Astrocyte of the hippocampus (primary cell): ENCODE results near the gene SMAD7.

Experiments used
- DNase-seq: peaks from one replicate; pipeline ENCODE4 v3.0.0; 2011; ENCODE audit warnings: low read depth, low spot score

The SMAD7 gene

GRCh38 chr18:48917579-48918517 lies 32.9 kb downstream of the SMAD7 start:
- no peak for DNase-seq

GRCh38 chr18:48915626-48916425 lies 34.9 kb downstream of the SMAD7 start:
- DNase-seq = no peak

- no peak for DNase-seq
These were observed 36.0 kb downstream of the SMAD7 start for GRCh38 chr18:48914581-48915251.

GRCh38 chr18:48913775-48914174 lies 37.0 kb downstream of the SMAD7 start:
- no peak for DNase-seq

GRCh38 chr18:48913201-48913600 lies 37.6 kb downstream of the SMAD7 start:
- no peak for DNase-seq

- no peak for DNase-seq
These were observed 39.7 kb downstream of the SMAD7 start for GRCh38 chr18:48910972-48911545.

- no peak for DNase-seq
These were observed 41.0 kb downstream of the SMAD7 start for GRCh38 chr18:48909721-48910120.

- no peak for DNase-seq
These were observed 41.8 kb downstream of the SMAD7 start for GRCh38 chr18:48908916-48909315.

GRCh38 chr18:48905513-48905912 lies 45.3 kb downstream of the SMAD7 start:
- no peak for DNase-seq

GRCh38 chr18:48904847-48905394 lies 45.8 kb downstream of the SMAD7 start:
- no peak for DNase-seq

GRCh38 chr18:48904091-48904490 lies 46.7 kb downstream of the SMAD7 start:
- no peak for DNase-seq

- peak; percentile 87 for DNase-seq
These were observed 47.7 kb downstream of the SMAD7 start for GRCh38 chr18:48902856-48903601.

- DNase-seq = peak; percentile 99
These were observed 48.5 kb downstream of the SMAD7 start for GRCh38 chr18:48902023-48902855.

- DNase-seq = no peak
These were observed 49.4 kb downstream of the SMAD7 start for GRCh38 chr18:48901145-48902022.

GRCh38 chr18:48900469-48900868 lies 50.3 kb downstream of the SMAD7 start:
- no peak for DNase-seq

GRCh38 chr18:48899558-48900174 lies 51.1 kb downstream of the SMAD7 start:
- no peak for DNase-seq

GRCh38 chr18:48898521-48898920 lies 52.2 kb downstream of the SMAD7 start:
- DNase-seq = no peak

- DNase-seq = peak; percentile 26
These were observed 53.2 kb downstream of the SMAD7 start for GRCh38 chr18:48897531-48897930.
